Heart left ventricle (tissue), 13 donors: ENCODE measurements around the gene FOXK2.
"Not testable (repeated sequence)": the region's sequence is repeated elsewhere in the genome, so short reads cannot be mapped to it uniquely, and the experiment has no call there.

Experiments
- CTCF ChIP-seq, 12 donors: fragments of 200-600 bp; sonication (generic) in 4 of 12; IDR thresholded peaks; one replicate each; pipeline versions ENCODE4 v1.5.0 to v1.8.0; 2018 to 2022; ENCODE audit warnings: antibody characterized with exemption in 12 of 12, mild to moderate bottlenecking in 5 of 12
- POLR2A ChIP-seq, 2 donors: fragments of 450-650 bp; IDR thresholded peaks; one replicate each; pipeline ENCODE4 v1.6.1; 2017; ENCODE audit warnings: antibody characterized with exemption in 2 of 2, mild to moderate bottlenecking in 2 of 2, moderate library complexity in 2 of 2
- donor health status: ischemic (EF 13 %, LVEDD 7.1; RV severe dilation, severe dysfunction).
- donor health status: DM: no; HTN: yes; CAD: no.
- donor health status: DM: no; HTN: no; CAD: no.
- donor health status: ischemic (EF 25% LVEDD 6.9; RV normal size, moderate dysfunction).
- donor health status: ischemic (EF 25% LVEDD 5.7; RV mildly dilated, moderate dysfunction).
- donor health status: ischemic (EF 35%, LVEDD 5.7; RV mildly dilated, moderate dysfunction).
- donor health status: nonischemic (EF 11% LVEDD 7.7; RV severe dilation, severe dysfunction).
- donor health status: DM: yes; HTN: yes; CAD: no.
- donor health status: PGD.
- donor health status: ischemic (EF 29% LVEDD 5.4; RV normal size, mild dysfunction).
- donor health status: nonischemic (EF 23%, LVEDD 6.1; RV moderate dilation, normal function).

DNA sequence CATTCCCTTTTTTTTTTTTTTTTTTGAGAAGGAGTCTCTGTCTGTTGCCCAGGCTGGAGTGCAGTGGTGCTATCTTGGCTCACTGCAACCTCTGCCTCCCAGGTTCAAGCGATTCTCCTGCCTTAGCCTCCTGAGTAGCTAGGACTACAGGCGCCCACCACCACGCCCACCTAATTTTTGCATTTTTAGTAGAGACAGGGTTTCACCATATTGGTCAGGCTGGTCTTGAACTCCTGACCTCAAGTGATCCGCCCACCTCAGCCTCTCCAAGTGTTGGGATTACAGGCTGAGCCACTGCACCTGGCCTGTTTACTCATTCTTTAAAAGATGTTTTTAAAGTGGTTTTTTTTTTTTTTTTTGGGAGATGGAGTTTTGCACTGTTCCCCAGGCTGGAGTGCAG, 44.2 kb downstream of the FOXK2 start:
- TF ChIP-seq POLR2A, CTCF (IDR thresholded peaks at IDR 0.05): not testable (repeated sequence)
